HG02970 (cell line): ENCODE data around the gene PATZ1.
"Not testable (repeated sequence)": the region's sequence is repeated elsewhere in the genome, so short reads cannot be mapped to it uniquely, and the experiment has no call there.

Experiments
- ATAC-seq: cut with Tn5 transposase; IDR thresholded peaks from one replicate; pipeline ENCODE4 v1.9.1; 2021; ENCODE audit warnings: mild to moderate bottlenecking, moderate library complexity, moderate number of reproducible peaks; ENCODE audit not compliant: unreplicated experiment, low FRiP score

PATZ1 gene, protein sequence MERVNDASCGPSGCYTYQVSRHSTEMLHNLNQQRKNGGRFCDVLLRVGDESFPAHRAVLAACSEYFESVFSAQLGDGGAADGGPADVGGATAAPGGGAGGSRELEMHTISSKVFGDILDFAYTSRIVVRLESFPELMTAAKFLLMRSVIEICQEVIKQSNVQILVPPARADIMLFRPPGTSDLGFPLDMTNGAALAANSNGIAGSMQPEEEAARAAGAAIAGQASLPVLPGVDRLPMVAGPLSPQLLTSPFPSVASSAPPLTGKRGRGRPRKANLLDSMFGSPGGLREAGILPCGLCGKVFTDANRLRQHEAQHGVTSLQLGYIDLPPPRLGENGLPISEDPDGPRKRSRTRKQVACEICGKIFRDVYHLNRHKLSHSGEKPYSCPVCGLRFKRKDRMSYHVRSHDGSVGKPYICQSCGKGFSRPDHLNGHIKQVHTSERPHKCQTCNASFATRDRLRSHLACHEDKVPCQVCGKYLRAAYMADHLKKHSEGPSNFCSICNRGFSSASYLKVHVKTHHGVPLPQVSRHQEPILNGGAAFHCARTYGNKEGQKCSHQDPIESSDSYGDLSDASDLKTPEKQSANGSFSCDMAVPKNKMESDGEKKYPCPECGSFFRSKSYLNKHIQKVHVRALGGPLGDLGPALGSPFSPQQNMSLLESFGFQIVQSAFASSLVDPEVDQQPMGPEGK

DNA sequence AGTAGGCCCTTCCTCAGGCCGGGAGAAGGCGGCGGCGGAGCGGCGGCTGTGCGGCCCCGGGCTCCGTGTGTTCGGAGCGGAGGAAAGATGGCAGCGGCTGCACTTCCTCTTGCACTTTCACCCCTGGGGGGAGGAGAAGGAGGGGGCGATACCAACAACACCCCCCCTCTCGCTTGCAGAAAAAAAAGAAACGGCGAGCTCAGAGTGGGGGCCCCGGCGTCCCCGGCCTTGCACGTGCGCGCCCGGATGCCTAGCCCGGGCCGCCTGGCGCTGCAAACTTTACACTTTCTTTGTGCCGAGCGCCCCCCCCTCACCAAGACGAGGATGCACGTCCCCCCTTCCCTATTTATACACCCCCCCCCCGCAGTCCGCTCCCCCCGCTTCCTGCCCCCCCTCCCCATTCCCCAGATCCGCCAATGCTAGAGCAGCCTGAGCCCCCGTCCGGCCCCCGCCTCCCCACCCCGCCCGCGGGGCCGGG is at the start of gene PATZ1:
PATZ1 (minus strand) TSS at position 92 of the 478 bp plus-strand sequence. CDS start 744 bp downstream, outside the sequence.
- ATAC-seq: peak; percentile 44

DNA sequence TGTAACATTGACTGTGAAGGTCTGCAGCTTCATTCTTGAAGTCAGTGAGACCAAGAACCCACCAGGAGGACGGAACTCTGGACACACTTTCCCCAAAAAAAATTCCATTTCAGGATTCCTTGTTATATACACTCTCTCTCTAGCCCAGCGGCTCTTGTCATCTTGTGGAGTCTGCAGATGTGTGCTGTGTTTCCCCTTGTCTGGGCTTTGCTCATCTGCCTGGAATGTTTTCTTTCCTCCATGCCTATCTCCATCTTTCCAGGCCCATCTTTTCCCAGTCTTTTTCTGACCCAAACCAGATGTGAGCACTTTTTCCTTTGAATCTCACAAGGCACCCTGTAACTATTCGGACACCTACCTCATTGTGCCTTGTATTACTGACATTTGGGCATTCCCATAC is 48.2 kb upstream of the PATZ1 start:
- ATAC-seq: no peak

DNA sequence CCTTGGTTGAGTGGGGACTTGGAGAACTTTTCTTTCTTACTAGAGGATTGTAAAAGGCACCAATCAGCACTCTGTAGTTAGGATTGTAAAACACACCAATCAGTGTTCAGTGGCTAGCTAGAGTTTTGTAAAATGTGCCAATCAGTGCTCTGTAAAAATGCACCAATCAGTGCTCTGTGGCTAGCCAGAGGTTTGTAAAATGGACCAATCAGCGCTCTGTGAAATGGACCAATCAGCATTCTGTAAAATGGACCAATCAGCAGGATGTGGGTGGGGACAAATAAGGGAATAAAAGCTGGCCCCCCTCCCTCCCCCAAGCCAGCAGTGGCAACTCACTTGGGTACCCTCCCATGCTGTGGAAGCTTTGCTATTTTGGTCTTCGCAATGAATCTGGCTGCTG is 47.7 kb upstream of the PATZ1 start:
- no peak for ATAC-seq

DNA sequence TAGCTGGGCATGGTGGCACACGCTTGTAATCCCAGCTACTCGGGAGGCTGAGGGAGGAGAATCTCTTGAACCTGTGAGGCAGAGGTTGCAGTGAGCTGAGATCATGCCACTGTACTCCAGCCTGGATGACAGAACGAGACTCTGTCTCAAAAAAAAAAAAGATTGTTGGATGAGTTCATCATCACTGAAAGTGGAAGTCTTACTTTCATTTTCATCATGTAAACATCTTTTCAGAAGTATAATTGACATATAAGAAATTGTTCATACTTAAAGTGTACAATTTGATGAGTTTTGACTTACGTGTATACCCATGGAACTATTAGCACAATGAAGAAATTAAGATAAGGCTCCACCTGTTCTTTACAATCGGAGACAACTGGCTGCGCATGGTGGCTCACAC is 32.5 kb upstream of the PATZ1 start:
- not testable (repeated sequence) for ATAC-seq

DNA sequence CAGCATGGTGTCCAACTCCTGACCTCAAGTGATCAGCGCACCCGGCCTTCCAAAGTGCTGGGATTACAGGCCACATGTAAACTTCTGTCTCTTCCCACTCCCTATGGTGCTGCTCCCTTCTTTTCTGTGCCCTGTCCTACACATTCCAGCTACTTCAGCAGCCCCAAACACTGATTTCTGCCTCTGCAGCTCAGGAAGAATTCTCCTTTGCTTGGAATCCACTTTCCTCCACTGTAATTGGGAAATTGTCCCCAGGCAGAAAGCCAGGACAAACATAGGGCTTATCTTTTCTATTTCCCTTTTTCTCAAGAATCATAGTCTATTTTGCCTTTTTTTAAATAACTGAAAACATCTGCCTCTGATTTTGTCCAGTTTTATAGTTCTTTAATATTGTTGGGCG is 32.0 kb upstream of the PATZ1 start:
- ATAC-seq: no peak

DNA sequence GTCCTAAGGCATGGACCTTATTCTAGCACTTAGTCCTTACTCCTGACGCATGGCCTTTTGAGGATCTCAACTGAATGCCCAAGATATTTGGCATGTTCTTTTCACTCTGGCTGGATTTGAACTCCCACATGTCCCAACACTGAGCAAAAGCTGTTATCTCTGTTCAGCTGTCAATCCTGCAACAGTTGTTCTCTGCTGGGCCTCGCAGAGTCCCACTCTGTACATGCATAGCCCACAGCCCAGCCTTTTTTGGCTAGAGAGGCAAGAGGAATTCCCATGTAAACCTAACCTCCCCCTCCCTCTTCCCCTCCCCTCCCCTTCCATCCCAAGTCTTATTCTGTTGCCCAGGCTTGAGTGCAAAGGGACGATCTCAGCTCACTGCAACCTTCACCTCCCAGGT is 31.5 kb upstream of the PATZ1 start:
- no peak for ATAC-seq

DNA sequence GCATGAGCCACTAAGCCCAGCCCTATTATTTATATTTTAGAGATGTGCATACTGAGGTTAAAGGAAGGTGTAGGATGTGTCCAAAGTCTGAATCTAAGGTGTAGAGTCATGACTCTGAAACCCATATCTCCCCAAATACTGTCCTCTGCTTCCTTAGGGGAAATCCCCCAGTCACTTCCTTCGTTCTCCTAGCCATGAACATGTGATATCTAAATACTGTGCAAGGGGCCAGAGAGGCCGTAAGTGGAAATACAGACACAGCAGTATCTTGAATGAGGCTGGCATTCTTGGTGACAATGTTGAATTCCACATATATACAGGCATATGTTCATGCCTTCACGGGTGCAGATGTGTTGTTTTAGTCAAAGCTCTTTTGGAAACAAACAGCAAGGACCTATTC is 21.3 kb upstream of the PATZ1 start:
- ATAC-seq: no peak

DNA sequence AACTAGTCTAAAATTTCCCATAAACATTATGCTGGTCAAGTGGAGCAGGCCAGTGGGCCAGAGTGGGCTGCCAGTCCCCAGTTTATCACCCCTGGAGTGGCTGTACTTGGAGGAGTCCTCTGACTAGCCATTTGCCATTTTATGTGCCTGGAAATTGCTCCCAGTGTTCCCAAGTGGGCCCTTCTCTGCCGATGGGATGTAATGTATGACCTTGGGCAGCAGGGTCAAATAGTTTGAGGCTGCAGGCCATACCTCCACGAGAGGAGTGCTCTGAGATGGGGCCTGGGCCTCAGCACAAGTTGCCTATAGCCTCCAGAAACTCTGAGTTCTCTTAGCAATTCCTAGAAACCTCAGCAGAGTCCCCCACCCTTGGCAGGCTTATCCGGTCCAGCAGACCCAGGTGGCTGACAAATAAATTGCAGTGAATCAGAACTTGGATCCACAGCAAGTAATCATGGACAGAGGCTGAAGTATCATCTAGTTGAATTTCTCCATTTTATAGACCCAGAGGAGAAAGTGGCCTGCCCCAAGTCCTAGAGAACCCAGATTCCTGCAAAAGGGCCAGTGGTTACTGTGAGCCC is 17.8 kb upstream of the PATZ1 start:
- no peak for ATAC-seq

DNA sequence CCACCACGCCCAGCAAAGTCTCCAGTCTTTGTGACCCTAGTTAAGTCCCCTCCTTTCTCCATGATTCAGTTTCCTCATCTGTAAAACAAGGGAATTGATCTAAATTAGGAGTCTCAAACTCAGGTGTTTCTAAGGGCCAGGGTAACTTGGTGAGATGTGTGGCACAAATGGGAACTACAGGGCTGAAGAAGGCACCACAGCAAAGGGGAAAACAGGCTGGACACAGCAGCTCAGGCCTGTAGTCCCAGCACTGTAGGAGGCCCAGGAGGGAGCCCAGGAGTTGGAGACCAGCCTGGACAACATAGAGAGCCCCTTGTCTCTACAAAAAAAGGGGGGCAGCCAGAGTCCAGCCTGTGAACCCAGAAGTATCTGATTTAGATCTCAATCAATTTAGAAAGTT is 15.6 kb upstream of the PATZ1 start:
- ATAC-seq: no peak

DNA sequence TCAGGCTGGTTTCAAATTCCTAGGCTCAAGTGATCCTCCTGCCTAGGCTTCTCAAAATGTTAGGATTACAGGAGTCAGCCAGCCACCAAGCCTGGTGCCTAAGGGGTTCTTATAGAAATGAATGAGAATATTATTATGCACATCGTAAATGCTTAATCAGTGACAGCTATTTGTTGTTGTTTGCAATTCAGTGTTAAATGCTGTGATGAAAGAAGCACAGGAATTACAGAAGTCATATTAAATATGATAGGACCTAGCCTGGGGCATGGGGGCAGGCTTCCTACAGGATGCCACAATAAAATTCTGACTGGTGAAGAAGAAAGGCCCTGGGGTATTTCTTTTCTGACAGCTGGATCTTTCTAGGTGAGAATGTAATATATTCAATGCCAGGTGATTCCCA is 13.9 kb upstream of the PATZ1 start:
- no peak for ATAC-seq

DNA sequence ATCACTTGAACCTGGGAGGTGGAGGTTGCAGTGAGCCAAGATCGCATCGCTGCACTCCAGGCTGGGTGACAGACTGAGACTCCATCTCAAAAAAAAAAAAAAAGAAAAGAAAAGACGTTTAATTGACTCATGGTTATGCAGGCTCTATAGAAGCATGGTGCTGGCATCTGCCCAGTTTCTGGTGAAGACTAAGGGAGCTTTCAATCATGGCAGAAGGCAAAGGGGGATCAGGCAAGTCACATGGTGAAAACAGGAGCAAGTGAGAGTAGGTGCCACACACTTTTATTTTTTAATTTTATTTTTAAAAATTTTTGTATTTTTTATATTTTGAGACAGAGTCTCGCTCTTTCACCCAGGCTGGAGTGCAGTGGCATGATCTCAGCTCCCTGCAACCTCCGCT is 8.4 kb upstream of the PATZ1 start:
- ATAC-seq: no peak

DNA sequence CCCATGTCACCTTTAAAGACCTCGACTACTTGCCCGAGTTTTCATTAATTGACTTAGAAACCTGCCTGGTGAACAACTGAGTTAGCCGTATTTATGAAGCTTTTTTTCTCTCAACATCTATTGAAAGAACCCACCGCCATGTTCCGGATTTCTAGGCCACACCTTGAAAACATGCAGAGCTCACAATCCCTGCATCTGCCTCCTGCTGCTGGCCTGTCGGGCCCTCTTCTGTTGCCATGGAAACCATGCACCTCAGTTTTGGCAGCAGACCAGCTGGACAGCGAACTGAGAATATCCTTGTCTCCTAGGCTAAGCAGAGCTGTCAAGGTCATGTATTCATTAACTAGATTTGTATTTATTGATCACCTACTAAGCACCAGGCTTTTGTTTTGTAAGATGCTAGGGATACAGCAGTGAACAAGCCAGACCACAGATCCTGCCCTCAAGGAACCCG is 4.3 kb upstream of the PATZ1 start:
- ATAC-seq: no peak

DNA sequence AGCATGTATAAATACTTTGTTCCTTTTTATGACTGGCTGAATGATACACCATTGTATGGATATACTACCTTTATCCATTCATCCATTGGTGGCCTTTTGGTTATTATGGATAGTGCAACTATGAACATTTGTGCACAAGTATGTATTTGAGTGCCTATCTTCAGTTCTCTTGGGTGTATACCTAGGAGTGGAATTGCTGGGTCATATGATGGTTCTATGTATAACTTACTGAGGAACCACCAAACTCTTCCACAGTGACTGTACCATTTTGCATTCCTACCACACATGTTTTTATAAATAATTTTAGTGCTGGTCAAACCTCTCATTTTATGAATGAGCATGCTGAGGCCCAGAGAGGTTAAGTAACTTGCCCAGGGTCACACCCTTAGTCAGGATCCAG is 3.8 kb upstream of the PATZ1 start:
- ATAC-seq: no peak

DNA sequence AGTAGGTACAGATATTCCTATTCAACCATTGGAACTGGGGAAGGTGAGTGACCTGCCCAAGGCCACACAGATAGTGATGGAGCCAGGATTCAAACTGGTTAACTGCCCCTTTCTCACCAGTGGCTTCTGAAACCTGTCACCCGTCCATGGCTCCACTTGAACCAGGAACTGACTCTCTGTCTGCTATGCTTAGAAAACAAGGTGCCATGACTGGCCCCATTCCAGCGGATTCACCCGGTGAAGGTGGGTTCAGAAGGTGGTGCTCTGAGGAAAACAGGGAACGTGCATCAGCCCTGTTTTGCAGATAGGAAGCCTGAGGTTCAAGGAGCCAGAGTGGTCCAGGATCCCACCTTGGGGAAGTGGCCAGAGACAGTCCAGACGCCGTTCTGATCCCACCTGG is 2.6 kb upstream of the PATZ1 start:
- ATAC-seq: no peak

DNA sequence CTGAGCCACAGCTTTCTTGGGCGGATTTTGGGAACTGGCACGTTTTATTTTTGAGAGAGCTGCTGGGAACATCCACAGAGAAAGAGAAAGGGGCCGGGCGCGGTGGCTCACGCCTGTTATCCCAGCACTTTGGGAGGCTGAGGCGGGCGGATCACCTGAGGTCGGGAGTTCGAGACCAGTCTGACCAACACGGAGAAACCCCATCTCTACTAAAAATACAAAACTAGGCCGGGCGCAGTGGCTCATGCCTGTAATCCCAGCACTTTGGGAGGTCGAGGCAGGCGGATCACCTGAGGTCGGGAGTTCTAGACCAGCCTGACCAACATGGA is 1.8 kb upstream of the PATZ1 start:
- ATAC-seq: not testable (repeated sequence)

DNA sequence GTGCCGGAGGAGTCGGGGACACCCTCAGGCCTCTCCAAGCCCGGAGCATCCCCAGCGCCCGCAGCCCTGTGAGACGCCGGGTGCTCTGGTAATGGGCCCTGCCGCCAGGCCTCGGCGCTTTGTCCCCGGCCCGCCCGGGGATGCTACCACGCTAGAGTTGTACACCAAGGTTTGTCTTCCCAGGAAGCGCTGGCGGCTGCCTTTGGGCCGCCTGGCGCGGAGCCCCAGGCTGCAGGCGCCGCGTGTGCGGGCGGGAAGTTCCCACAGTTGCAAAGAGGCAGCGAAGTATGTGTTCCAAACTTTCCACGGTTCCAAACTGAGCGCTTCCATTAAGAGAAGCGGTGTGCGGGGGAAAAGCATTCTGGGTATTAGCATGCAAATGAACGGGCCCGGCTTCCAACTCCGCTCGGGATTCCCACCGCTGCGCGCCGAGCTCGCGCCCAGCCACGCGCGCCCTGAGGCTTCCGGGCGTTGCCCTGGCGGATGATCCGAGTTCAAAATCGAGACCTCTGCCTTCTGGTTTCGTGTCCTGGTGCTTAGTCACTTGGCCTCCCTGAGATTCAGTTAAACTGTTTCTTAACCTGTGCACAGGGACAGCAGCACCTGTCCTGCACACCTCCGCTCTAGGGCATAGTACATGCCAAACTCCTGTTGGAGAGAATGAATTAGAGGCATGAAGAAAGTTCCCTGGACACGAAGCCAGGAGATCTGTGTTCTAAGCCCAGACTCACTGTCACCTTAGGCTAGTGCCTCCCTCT is 1.3 kb upstream of the PATZ1 start:
- ATAC-seq: no peak

DNA sequence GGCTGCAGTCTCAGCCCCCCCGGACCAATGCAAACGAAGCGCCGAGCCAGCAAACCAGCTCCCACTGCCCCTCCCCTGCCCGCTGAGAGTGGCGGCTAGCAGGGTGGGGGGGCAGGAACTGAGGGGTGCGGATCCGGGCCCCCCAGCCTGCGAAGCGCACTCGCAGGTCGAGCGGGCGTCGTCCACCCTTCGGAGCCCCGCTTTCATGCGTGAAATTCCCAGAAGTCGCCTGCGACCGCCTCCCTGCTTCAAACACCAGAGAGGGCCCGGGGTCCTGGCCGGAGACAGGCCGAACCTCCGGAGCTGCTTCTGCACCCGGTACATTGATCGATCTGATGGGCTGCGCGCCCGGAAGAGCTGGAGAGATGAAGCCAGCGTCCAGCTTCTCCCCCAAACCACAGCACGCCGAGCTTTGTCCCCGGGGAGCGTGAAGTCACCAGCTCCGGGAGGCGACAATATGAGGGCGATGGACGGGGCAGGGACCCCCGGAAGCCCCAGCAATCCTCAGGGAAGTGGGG is 646 bp upstream of the PATZ1 start:
- ATAC-seq: no peak

DNA sequence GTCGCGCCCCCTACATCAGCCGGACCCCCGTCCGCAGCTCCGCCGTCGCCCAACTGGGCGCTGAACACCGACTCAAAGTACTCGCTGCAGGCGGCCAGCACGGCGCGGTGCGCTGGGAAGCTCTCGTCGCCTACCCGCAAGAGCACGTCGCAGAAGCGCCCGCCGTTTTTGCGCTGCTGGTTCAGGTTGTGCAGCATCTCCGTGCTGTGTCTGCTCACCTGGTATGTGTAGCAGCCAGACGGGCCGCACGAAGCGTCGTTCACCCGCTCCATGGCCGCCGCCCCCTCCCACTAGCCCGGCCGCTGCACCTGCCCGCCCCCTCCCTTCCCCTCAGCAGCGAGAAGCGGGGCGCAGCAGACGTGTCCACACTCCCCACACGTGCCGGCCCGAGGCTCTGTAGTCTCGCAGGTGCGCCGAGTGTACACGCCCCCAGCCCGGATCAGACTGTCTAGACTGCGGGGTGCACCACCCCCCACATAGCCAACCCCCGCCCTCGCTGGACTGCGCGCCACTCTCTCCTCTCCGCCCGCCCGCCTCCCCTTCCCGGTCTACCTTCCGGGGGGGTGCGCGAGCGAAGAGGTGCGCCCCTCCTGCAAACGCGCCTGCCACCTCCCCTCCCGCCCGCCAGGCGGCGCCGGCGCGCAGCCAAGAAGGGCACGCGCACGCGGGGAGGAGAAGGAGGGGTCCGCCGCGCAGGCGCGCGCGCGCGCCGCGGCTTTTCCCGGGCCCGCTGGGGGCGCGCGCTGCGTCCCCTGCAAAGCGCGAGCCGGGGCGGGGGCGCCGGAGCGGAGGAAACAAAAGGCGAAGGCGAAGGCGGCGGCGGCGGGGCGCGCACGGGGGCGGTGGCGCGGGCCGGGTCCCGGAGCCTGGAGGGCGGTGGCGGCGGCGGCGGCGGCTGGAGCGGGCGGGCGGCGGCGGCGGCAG is 553 bp downstream of the PATZ1 start:
- peak; percentile 65 for ATAC-seq

DNA sequence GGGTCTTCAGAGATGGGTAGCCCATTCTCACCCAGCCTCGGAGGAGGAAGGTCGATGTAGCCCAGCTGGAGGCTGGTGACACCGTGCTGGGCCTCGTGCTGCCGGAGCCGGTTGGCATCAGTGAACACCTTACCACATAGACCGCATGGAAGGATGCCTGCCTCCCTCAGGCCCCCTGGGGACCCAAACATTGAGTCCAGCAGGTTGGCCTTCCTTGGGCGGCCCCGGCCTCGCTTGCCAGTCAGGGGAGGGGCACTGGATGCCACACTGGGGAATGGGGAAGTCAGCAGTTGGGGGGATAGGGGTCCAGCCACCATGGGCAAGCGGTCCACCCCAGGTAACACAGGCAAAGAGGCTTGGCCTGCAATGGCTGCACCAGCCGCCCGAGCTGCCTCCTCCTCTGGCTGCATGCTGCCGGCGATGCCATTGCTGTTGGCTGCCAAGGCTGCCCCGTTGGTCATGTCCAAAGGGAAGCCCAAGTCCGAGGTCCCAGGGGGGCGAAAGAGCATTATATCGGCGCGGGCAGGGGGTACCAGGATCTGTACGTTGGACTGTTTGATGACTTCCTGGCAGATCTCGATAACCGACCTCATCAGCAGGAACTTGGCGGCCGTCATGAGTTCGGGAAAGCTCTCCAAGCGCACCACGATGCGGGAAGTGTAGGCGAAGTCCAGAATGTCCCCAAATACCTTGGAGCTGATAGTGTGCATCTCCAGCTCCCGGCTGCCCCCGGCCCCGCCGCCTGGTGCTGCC is 1.4 kb downstream of the PATZ1 start:
- no peak for ATAC-seq
